Measurements from ENCODE around the gene FOXN1. TPM values are rescaled to one million over a fixed set of nuclear protein-coding genes. Genes with fewer than 3 reads are reported as not detected.

The FOXN1 gene
- total and polyA plus RNA-seq, 2 experiments from 2014 or later, result 0.87 TPM; not detected in 1

DNA sequence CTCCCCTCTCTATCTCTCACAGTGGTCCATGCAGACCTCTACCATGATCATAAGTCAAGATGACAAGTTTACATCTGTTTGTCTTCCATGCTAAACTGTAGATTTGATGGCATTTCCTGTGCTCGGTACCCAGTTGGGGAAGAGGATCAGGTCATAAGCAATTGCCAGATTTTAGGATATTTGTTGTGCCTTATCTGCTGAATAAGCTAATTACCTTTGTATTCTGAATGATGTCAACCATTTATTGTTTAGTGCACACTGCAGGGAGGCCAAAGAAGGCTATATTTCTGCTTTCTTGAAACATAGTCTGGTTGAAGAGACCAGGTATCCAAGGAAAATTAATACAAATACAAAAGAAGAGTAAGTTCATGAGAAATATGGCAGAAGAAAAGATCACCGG lies 76.4 kb downstream of the FOXN1 start:
- Histone ChIP-seq H3K4me3 (no peak overlapping the region), H3K36me3 (replicated peaks; ENCODE audit: insufficient read depth, low read depth) (no peaks in the 10 kb centered on the region), H3K79me2 (no peaks in the 10 kb centered on the region), H3K27ac (no peak overlapping the region), H4K20me1 (ENCODE audit: insufficient read depth, poor library complexity, severe bottlenecking) (no peaks in the 10 kb centered on the region), H3K4me2 (no peak overlapping the region), H3K27me3 (no peaks in the 10 kb centered on the region), H3K4me1 (ENCODE audit: insufficient read depth) (no peaks in the 10 kb centered on the region), H3K9me3 (ENCODE audit: low read depth) (no peaks in the 10 kb centered on the region), H3K9me2 (replicated peaks; ENCODE audit: insufficient read depth) (no peaks in the 10 kb centered on the region), H2AFZ (no peak overlapping the region)
- TF ChIP-seq EZH2 (IDR thresholded peaks at IDR 0.05; ENCODE audit: borderline replicate concordance) (no peak), EZH2phosphoT487 (IDR thresholded peaks at IDR 0.05; ENCODE audit: low read depth, severe bottlenecking, unreplicated experiment) (no peak)
- TF ChIP-seq, protein P1, sequence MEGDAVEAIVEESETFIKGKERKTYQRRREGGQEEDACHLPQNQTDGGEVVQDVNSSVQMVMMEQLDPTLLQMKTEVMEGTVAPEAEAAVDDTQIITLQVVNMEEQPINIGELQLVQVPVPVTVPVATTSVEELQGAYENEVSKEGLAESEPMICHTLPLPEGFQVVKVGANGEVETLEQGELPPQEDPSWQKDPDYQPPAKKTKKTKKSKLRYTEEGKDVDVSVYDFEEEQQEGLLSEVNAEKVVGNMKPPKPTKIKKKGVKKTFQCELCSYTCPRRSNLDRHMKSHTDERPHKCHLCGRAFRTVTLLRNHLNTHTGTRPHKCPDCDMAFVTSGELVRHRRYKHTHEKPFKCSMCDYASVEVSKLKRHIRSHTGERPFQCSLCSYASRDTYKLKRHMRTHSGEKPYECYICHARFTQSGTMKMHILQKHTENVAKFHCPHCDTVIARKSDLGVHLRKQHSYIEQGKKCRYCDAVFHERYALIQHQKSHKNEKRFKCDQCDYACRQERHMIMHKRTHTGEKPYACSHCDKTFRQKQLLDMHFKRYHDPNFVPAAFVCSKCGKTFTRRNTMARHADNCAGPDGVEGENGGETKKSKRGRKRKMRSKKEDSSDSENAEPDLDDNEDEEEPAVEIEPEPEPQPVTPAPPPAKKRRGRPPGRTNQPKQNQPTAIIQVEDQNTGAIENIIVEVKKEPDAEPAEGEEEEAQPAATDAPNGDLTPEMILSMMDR (IDR thresholded peaks at IDR 0.05; ENCODE audit: poor library complexity), result no peak
- 99% methylated on average over 2 of the region's 2 CpGs for WGBS (ENCODE audit: low lambda C conversion rate, missing lambda C conversion rate)
- DNase-seq (ENCODE audit: low spot score), result no peak

DNA sequence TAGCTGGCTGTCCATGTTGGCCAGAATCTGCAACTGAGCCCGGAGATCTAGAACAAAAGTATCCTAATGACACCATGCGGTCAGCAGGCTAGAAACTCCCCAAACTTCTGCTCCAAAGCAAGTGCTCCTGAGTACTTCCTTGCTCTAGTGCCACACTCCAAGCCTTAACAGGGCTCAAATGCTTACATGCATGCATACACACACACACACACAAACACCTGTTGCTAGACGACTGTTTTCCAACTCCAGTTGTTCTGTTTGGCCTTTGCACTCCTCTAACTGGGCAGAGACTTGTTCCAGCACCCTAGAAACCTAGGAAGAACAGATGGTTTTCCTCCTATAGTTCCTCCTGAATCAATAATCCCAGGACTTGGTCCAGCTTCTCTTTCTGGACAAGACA lies 78.3 kb downstream of the FOXN1 start:
- 97% methylated on average over 3 of the region's 3 CpGs for WGBS (ENCODE audit: low lambda C conversion rate, missing lambda C conversion rate)
- H3K36me3 ChIP-seq (replicated peaks; ENCODE audit: insufficient read depth, low read depth), result no peaks in the 10 kb centered on the region

DNA sequence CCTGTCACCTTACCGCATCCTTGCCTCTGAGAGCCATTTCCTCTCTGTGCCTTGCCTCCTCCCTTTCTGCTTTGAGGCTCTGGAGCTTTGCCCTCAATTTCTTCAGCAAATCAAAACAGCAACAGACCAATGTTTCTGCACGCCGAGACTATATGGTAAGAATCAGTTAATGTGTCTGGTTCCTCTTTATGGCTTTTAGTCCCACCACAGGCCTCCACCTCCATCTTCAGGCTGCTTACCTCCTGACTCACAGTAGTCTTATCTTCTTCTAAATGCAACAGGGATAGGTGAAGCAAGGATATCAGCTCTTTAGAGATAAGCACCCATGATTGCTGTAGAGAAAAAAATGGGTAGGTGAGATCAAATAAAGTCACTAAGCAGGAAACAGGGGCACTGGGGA lies 79.7 kb downstream of the FOXN1 start:
- 86% methylated on average over 3 of the region's 3 CpGs for WGBS (ENCODE audit: low lambda C conversion rate, missing lambda C conversion rate)
- Histone ChIP-seq H3K9me2 (replicated peaks; ENCODE audit: insufficient read depth) (no peaks in the 10 kb centered on the region), H3K36me3 (replicated peaks; ENCODE audit: insufficient read depth, low read depth) (no peaks in the 10 kb centered on the region)

More for the DNA sequence above, 78.3 kb downstream of the FOXN1 start:
- H2AFZ ChIP-seq, result no peak overlapping the region
- H3K9me3 ChIP-seq (ENCODE audit: low read depth), result no peaks in the 10 kb centered on the region
- H3K9me2 ChIP-seq (replicated peaks; ENCODE audit: insufficient read depth), result no peaks in the 10 kb centered on the region
- no peak overlapping the region for H3K27ac ChIP-seq
- TF ChIP-seq EZH2phosphoT487 (IDR thresholded peaks at IDR 0.05; ENCODE audit: low read depth, severe bottlenecking, unreplicated experiment) (no peak), EZH2 (IDR thresholded peaks at IDR 0.05; ENCODE audit: borderline replicate concordance) (no peak)
- TF ChIP-seq, protein P1 (IDR thresholded peaks at IDR 0.05; ENCODE audit: poor library complexity), result no peak
- H3K27me3 ChIP-seq, result no peaks in the 10 kb centered on the region
- no peaks in the 10 kb centered on the region for H4K20me1 ChIP-seq (ENCODE audit: insufficient read depth, poor library complexity, severe bottlenecking)
- H3K4me2 ChIP-seq, result no peak overlapping the region
- H3K4me1 ChIP-seq (ENCODE audit: insufficient read depth), result no peaks in the 10 kb centered on the region
- no peak overlapping the region for H3K4me3 ChIP-seq
- no peaks in the 10 kb centered on the region for H3K79me2 ChIP-seq
- no peak for DNase-seq (ENCODE audit: low spot score)

More for the DNA sequence above, 79.7 kb downstream of the FOXN1 start:
- no peaks in the 10 kb centered on the region for H4K20me1 ChIP-seq (ENCODE audit: insufficient read depth, poor library complexity, severe bottlenecking)
- no peaks in the 10 kb centered on the region for H3K79me2 ChIP-seq
- no peak overlapping the region for H2AFZ ChIP-seq
- no peaks in the 10 kb centered on the region for H3K9me3 ChIP-seq (ENCODE audit: low read depth)
- DNase-seq (ENCODE audit: low spot score), result no peak
- H3K4me1 ChIP-seq (ENCODE audit: insufficient read depth), result no peaks in the 10 kb centered on the region
- H3K27ac ChIP-seq, result no peak overlapping the region
- H3K4me2 ChIP-seq, result no peak overlapping the region
- TF ChIP-seq EZH2phosphoT487 (IDR thresholded peaks at IDR 0.05; ENCODE audit: low read depth, severe bottlenecking, unreplicated experiment) (no peak), EZH2 (IDR thresholded peaks at IDR 0.05; ENCODE audit: borderline replicate concordance) (no peak)
- TF ChIP-seq, protein P1 (IDR thresholded peaks at IDR 0.05; ENCODE audit: poor library complexity), result no peak
- H3K4me3 ChIP-seq, result no peak overlapping the region
- H3K27me3 ChIP-seq, result no peaks in the 10 kb centered on the region

Other genes with a start within 250 kb of the FOXN1 start
- 66.9 and 74.7 TPM in 2 replicates for gene TMEM97, start 187.1 kb upstream of the FOXN1 start, total RNA-seq
- gene TMEM97, start 187.1 kb upstream of the FOXN1 start, polyA plus RNA-seq, result 63.6 and 69.1 TPM in 2 replicates
- gene IFT20, start 170.9 kb upstream of the FOXN1 start, total RNA-seq, result 49.9 and 62.4 TPM in 2 replicates
- gene IFT20, start 170.9 kb upstream of the FOXN1 start, polyA plus RNA-seq, result 75.1 and 75.3 TPM in 2 replicates
- gene TNFAIP1, start 170.6 kb upstream of the FOXN1 start, total RNA-seq, result 25.4 and 37.6 TPM in 2 replicates
- 36.9 and 39.0 TPM in 2 replicates for gene TNFAIP1, start 170.6 kb upstream of the FOXN1 start, polyA plus RNA-seq
- gene POLDIP2, start 148.8 kb upstream of the FOXN1 start, total RNA-seq, result 81.6 and 82.9 TPM in 2 replicates
- gene POLDIP2, start 148.8 kb upstream of the FOXN1 start, polyA plus RNA-seq, result 118 and 122 TPM in 2 replicates
- not detected in 2 replicates for gene SEBOX, start 141.1 kb upstream of the FOXN1 start, total RNA-seq
- not detected in 2 replicates for gene SEBOX, start 141.1 kb upstream of the FOXN1 start, polyA plus RNA-seq
- 1,128 and 1,263 TPM in 2 replicates for gene VTN, start 136.0 kb upstream of the FOXN1 start, total RNA-seq
- gene VTN, start 136.0 kb upstream of the FOXN1 start, polyA plus RNA-seq, result 613 and 763 TPM in 2 replicates
- 12.8 and 19.5 TPM in 2 replicates for gene SARM1, start 134.7 kb upstream of the FOXN1 start, total RNA-seq
- 11.0 and 14.5 TPM in 2 replicates for gene SARM1, start 134.7 kb upstream of the FOXN1 start, polyA plus RNA-seq
- 41.9 and 54.5 TPM in 2 replicates for gene SLC46A1, start 100.1 kb upstream of the FOXN1 start, total RNA-seq
- 34.8 and 43.1 TPM in 2 replicates for gene SLC46A1, start 100.1 kb upstream of the FOXN1 start, polyA plus RNA-seq
- gene SLC13A2, start 32.7 kb upstream of the FOXN1 start, total RNA-seq, result 1.2 and 2.0 TPM in 2 replicates
- gene SLC13A2, start 32.7 kb upstream of the FOXN1 start, polyA plus RNA-seq, result 1.1 and 2.0 TPM in 2 replicates
- 65.2 and 68.1 TPM in 2 replicates for gene UNC119, start 46.3 kb downstream of the FOXN1 start, total RNA-seq
- 85.5 and 87.6 TPM in 2 replicates for gene UNC119, start 46.3 kb downstream of the FOXN1 start, polyA plus RNA-seq
- gene PIGS, start 65.2 kb downstream of the FOXN1 start, total RNA-seq, result 39.5 and 59.1 TPM in 2 replicates
- gene PIGS, start 65.2 kb downstream of the FOXN1 start, polyA plus RNA-seq, result 65.4 and 78.2 TPM in 2 replicates
- gene ALDOC, start 70.5 kb downstream of the FOXN1 start, total RNA-seq, result 31.8 and 34.5 TPM in 2 replicates
- gene ALDOC, start 70.5 kb downstream of the FOXN1 start, polyA plus RNA-seq, result 14.9 and 16.2 TPM in 2 replicates
- 13.9 and 16.3 TPM in 2 replicates for gene SPAG5, start 92.7 kb downstream of the FOXN1 start, total RNA-seq
- 17.9 and 19.2 TPM in 2 replicates for gene SPAG5, start 92.7 kb downstream of the FOXN1 start, polyA plus RNA-seq
- 4.6 and 5.3 TPM in 2 replicates for gene RSKR, start 107.8 kb downstream of the FOXN1 start, total RNA-seq
- 1.6 and 2.2 TPM in 2 replicates for gene RSKR, start 107.8 kb downstream of the FOXN1 start, polyA plus RNA-seq
- 74.1 and 82.4 TPM in 2 replicates for gene BLTP2, start 138.8 kb downstream of the FOXN1 start, total RNA-seq
- 38.3 and 40.1 TPM in 2 replicates for gene BLTP2, start 138.8 kb downstream of the FOXN1 start, polyA plus RNA-seq
- gene SDF2, start 155.6 kb downstream of the FOXN1 start, total RNA-seq, result 77.4 and 78.6 TPM in 2 replicates
- gene SDF2, start 155.6 kb downstream of the FOXN1 start, polyA plus RNA-seq, result 123 and 148 TPM in 2 replicates
- 48.8 and 50.8 TPM in 2 replicates for gene SUPT6H, start 155.9 kb downstream of the FOXN1 start, total RNA-seq
- gene SUPT6H, start 155.9 kb downstream of the FOXN1 start, polyA plus RNA-seq, result 32.6 and 34.3 TPM in 2 replicates
- gene PROCA1, start 205.5 kb downstream of the FOXN1 start, total RNA-seq, result 3.9 and 4.4 TPM in 2 replicates
- gene PROCA1, start 205.5 kb downstream of the FOXN1 start, polyA plus RNA-seq, result 1.1 and 1.8 TPM in 2 replicates
- gene RAB34, start 211.5 kb downstream of the FOXN1 start, total RNA-seq, result 160 and 184 TPM in 2 replicates
- 180 and 185 TPM in 2 replicates for gene RAB34, start 211.5 kb downstream of the FOXN1 start, polyA plus RNA-seq
- gene RPL23A, start 213.6 kb downstream of the FOXN1 start, total RNA-seq, result 501 and 614 TPM in 2 replicates
- gene RPL23A, start 213.6 kb downstream of the FOXN1 start, polyA plus RNA-seq, result 1,050 and 1,115 TPM in 2 replicates
- 12.5 and 14.6 TPM in 2 replicates for gene TLCD1, start 219.9 kb downstream of the FOXN1 start, total RNA-seq
- 23.4 and 26.6 TPM in 2 replicates for gene TLCD1, start 219.9 kb downstream of the FOXN1 start, polyA plus RNA-seq
- 3.3 and 5.5 TPM in 2 replicates for gene NEK8, start 222.4 kb downstream of the FOXN1 start, total RNA-seq
- gene NEK8, start 222.4 kb downstream of the FOXN1 start, polyA plus RNA-seq, result 8.1 and 9.7 TPM in 2 replicates
- 99.5 and 107 TPM in 2 replicates for gene TRAF4, start 237.7 kb downstream of the FOXN1 start, total RNA-seq
- gene TRAF4, start 237.7 kb downstream of the FOXN1 start, polyA plus RNA-seq, result 66.2 and 81.4 TPM in 2 replicates